Spleen (tissue), 7 donors: ENCODE measurements around the gene TRMT1.

ENCODE experiments used
- POLR2AphosphoS5 ChIP-seq, 3 donors: sonication (generic); formaldehyde crosslinking; IDR thresholded peaks; one replicate each; pipeline ENCODE4 v1.5.1; 2017; ENCODE audit warnings: antibody characterized with exemption in 3 of 3
- TF ChIP-seq, protein P1 (sequence below), 11 experiments: fragments of 200-600 bp in 7 of 11; fragments of 450-650 bp in 4 of 11; sonication (generic) in 4 of 11; IDR thresholded peaks in 8 of 11; conservative IDR thresholded peaks in 3 of 11; 1 replicate in 7 of 11; 2 replicates in 4 of 11; pipeline versions ENCODE4 v1.4.0 to v1.8.0; 2016 to 2021; ENCODE audit warnings: antibody characterized with exemption in 11 of 11, inconsistent platforms in 4 of 11, mild to moderate bottlenecking in 1 of 11
- donor health status: DM: no; HTN: no; CAD: no; lungs with moderate emphysema.
- donor health status: DM: no; HTN: no; CAD: no.
- donor health status: DM: no; HTN: no; CAD: no.

DNA sequence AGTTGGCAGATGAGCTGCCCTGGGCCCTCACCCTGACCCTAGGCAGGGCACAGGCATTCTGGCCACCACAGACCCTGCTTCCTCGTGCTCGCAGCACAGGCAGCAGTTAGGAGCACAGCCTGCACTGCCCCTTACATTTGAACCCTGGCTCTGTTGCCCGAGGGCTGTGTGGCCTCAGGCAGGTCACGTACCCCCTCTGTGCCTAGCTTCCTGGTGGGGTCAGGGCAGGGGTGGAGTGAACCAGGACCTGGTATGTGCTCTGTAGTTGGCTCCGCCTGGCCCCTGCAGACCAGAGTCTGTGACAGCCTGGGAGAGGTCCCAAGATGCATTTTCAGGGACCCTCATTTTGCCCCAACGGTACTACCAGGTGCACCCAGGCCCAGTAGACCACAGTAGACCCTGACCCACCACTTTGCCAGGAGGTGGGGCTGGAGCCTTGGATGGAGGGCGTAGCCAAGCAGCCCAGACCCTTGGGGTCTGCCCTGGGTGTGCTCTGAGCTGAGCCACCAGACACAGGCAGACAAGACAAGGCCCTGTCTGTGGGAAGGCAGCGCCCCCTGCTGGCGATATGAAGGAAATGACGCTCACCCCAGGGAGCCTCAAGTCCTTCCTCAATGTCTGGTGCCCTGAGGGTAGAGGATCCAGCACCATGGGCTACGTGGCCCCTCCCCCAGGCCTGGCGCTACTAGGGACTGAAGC lies 23.0 kb downstream of the TRMT1 start:
- TF ChIP-seq, protein P1, sequence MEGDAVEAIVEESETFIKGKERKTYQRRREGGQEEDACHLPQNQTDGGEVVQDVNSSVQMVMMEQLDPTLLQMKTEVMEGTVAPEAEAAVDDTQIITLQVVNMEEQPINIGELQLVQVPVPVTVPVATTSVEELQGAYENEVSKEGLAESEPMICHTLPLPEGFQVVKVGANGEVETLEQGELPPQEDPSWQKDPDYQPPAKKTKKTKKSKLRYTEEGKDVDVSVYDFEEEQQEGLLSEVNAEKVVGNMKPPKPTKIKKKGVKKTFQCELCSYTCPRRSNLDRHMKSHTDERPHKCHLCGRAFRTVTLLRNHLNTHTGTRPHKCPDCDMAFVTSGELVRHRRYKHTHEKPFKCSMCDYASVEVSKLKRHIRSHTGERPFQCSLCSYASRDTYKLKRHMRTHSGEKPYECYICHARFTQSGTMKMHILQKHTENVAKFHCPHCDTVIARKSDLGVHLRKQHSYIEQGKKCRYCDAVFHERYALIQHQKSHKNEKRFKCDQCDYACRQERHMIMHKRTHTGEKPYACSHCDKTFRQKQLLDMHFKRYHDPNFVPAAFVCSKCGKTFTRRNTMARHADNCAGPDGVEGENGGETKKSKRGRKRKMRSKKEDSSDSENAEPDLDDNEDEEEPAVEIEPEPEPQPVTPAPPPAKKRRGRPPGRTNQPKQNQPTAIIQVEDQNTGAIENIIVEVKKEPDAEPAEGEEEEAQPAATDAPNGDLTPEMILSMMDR (IDR thresholded peaks at IDR 0.05 in 8 of 11, conservative IDR thresholded peaks at IDR 0.05 in 3 of 11): peak; percentile 95 to 99 (median 97)
- peak in 2 of 3 donors; percentile 39 to 52 for TF ChIP-seq POLR2AphosphoS5 (IDR thresholded peaks at IDR 0.05)
